GM23248 (cell line): ENCODE measurements around the gene TRERF1.

Source experiments
- EZH2 ChIP-seq: fragments of 200-600 bp; sonication (generic); IDR thresholded peaks from 2 replicates; pipeline ENCODE4 v1.6.1; 2018; ENCODE audit warnings: antibody characterized with exemption, mild to moderate bottlenecking; ENCODE audit not compliant: insufficient read depth, poor library complexity, severe bottlenecking
- EZH2phosphoT487 ChIP-seq: fragments of 200-600 bp; sonication (generic); IDR thresholded peaks from 2 replicates; pipeline ENCODE4 v1.6.1; 2018; ENCODE audit warnings: antibody characterized with exemption, moderate library complexity, mild to moderate bottlenecking, low read depth; ENCODE audit not compliant: insufficient read depth

DNA sequence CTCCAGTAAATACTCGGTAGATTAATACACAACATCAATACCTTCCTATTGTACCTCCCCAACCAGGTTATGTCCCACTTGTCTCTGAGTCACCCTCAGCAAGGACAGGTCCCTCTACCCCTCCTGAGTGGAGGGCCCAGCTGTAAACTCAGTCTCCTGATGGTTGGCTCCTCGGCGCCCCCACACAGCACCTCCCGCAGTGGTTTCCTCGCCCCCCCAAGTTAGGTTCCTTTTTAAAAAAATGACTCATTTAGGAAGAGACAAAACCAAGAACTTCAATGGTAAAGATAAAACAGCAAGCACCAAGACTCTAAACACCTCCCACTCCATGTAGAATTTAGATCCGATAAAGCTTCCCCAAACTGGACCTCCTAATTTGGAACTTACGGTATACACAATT, 83.5 kb downstream of the TRERF1 start:
- TF ChIP-seq EZH2phosphoT487 (no peak), EZH2 (no peak)
